HG02938 (cell line): ENCODE measurements around the gene TRIM73.
A peak's percentile ranks its signal among the peaks of the same experiment; 100 is the strongest.
"Not testable (repeated sequence)": the region's sequence is repeated elsewhere in the genome, so short reads cannot be mapped to it uniquely, and the experiment has no call there.

Experiments used
- ATAC-seq: cut with Tn5 transposase; IDR thresholded peaks from one replicate; pipeline ENCODE4 v1.9.1; 2021; ENCODE audit warnings: mild to moderate bottlenecking, moderate library complexity; ENCODE audit not compliant: unreplicated experiment

Gene TRIM73

GRCh38 chr7:75415428-75415817, 20.0 kb downstream of the TRIM73 start:
- ATAC-seq: not testable (repeated sequence)

GRCh38 chr7:75415829-75416373, 20.5 kb downstream of the TRIM73 start:
- ATAC-seq: not testable (repeated sequence)

GRCh38 chr7:75416787-75417186, 21.4 kb downstream of the TRIM73 start:
- not testable (repeated sequence) for ATAC-seq

- not testable (repeated sequence) for ATAC-seq
These were observed 22.9 kb downstream of the TRIM73 start for GRCh38 chr7:75418292-75418858.

- not testable (repeated sequence) for ATAC-seq
These were observed 23.8 kb downstream of the TRIM73 start for GRCh38 chr7:75419210-75419609.

DNA sequence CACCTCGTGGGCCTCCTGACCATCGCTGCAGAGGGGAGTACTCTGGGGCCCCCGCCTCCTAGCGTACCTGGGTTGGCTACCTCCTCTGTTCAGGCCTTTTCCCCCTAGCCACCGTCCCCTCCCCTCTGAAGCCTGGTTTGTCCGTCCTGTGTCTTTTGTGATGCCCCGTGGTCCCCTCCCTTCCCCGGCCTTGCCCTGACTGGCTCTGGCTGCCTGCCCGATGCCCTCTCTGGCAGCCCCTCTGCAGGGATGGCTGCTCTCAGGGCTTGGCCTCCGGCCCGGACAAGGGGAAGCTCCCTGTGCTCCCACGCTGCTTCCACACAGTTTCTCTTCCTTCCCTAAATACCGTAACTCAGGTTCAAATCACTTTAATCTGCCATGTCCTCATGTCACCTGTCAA, 24.3 kb downstream of the TRIM73 start:
- ATAC-seq: not testable (repeated sequence)

- ATAC-seq: not testable (repeated sequence)
These were observed 24.7 kb downstream of the TRIM73 start for GRCh38 chr7:75420152-75420551.

GRCh38 chr7:75421798-75422710, 26.6 kb downstream of the TRIM73 start:
- not testable (repeated sequence) for ATAC-seq

DNA sequence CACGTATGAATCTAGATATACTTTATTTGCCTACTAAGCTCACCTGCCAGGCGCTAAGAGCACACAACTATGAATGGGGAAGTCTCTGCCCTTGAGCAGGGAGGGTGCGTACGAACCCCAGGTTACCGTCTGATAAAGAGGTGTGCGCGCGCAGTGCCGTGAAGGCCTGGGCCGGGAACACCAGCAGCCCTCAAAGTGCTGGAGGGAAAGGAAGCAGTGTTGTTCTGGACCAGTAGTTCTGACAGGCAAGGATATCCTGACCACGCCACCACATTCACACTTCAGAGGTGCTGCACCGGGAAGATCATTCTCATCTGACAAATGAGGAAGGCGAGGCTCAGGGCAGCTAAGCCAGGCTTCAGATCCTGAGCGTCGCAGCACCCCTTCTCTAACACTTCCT, 28.1 kb downstream of the TRIM73 start:
- ATAC-seq: not testable (repeated sequence)

- ATAC-seq: not testable (repeated sequence)
These were observed 43.6 kb downstream of the TRIM73 start for GRCh38 chr7:75439000-75439399.

- peak; percentile 39 for ATAC-seq
These were observed 46.7 kb downstream of the TRIM73 start for GRCh38 chr7:75442101-75442464.

- ATAC-seq: peak; percentile 88
These were observed 47.2 kb downstream of the TRIM73 start for GRCh38 chr7:75442465-75443111.

- ATAC-seq: not testable (repeated sequence)
These were observed 54.5 kb downstream of the TRIM73 start for GRCh38 chr7:75449946-75450345.

GRCh38 chr7:75452494-75452955, 57.1 kb downstream of the TRIM73 start:
- ATAC-seq: peak; percentile 96
